Activated T-cell treated with anti-CD3 and anti-CD28 coated beads, Interleukin-2, amount 50 U/mL, for 72 hours (primary cell): ENCODE measurements around the gene HMCN2. TPM values are rescaled to one million over a fixed set of nuclear protein-coding genes. Genes with fewer than 3 reads are reported as not detected.

Experiments
- ATAC-seq, 2 donors: fragments of 150-1000 bp; cut with Tn5 transposase; replicated peaks in 1 of 2; 2 replicates each; pipeline ENCODE4 v1.10.0; 2021; ENCODE audit warnings: moderate library complexity in 2 of 2, mild to moderate bottlenecking in 1 of 2
- DNase-seq, 2 donors: peaks; one replicate each; pipeline ENCODE4 v3.0.0; 2021 to 2022; ENCODE audit warnings: mixed read lengths in 1 of 2
- H3K27ac Mint-ChIP-seq: one replicate; pipeline ENCODE4 v1.8.0; 2022; ENCODE audit warnings: mild to moderate bottlenecking, moderate library complexity, mixed read lengths
- H3K27me3 Mint-ChIP-seq: one replicate; pipeline ENCODE4 v1.8.0; 2022; ENCODE audit warnings: low read depth, mixed read lengths
- H3K36me3 Mint-ChIP-seq, 2 donors: one replicate each; pipeline ENCODE4 v1.8.0; 2022; ENCODE audit warnings: mixed read lengths in 2 of 2, mild to moderate bottlenecking in 1 of 2; ENCODE audit not compliant: insufficient read depth in 2 of 2
- H3K4me1 Mint-ChIP-seq: one replicate; pipeline ENCODE4 v1.8.0; 2022; ENCODE audit warnings: low read depth, mixed read lengths
- H3K4me3 Mint-ChIP-seq, 2 donors: one replicate each; pipeline ENCODE4 v1.8.0; 2022; ENCODE audit warnings: mild to moderate bottlenecking in 2 of 2, mixed read lengths in 2 of 2, moderate library complexity in 2 of 2
- H3K9me3 Mint-ChIP-seq, 2 donors: one replicate each; pipeline ENCODE4 v1.8.0; 2022; ENCODE audit warnings: mixed read lengths in 2 of 2
- total RNA-seq, 2 donors: library from RNA; stranded (reverse); gene quantifications; one replicate each; pipeline ENCODE4 v1.2.3, GENCODE V29; 2022

Gene HMCN2
- total RNA-seq, 2 donors from 2014 or later, result 0.12 to 0.17 TPM

- DNase-seq (no peak), ATAC-seq (no peak)
- H3K4me1 Mint-ChIP-seq, result peaks cover 35% of the 10 kb centered on the region
- peaks cover 29% of the 10 kb centered on the region for H3K27me3 Mint-ChIP-seq
- H3K27ac Mint-ChIP-seq, result no peak overlapping the region
- peaks cover 2 to 6% of the 10 kb centered on the region in 2 donors for H3K9me3 Mint-ChIP-seq
- H3K36me3 Mint-ChIP-seq, result peaks cover 7 to 10% of the 10 kb centered on the region in 2 donors
- peak overlapping the region; percentile 79 to 86 for H3K4me3 Mint-ChIP-seq
Observed at GRCh38 chr9:130445268-130445983, 179.9 kb downstream of the HMCN2 start.

- peak overlapping the region; percentile 79 to 86 for H3K4me3 Mint-ChIP-seq
- DNase-seq, result no peak
- H3K27me3 Mint-ChIP-seq, result peaks cover 32% of the 10 kb centered on the region
- H3K36me3 Mint-ChIP-seq, result peaks cover 7 to 9% of the 10 kb centered on the region in 2 donors
- H3K27ac Mint-ChIP-seq, result no peak overlapping the region
- ATAC-seq, result no peak
- H3K4me1 Mint-ChIP-seq, result peaks cover 35% of the 10 kb centered on the region
- H3K9me3 Mint-ChIP-seq, result peaks cover 2 to 5% of the 10 kb centered on the region in 2 donors
Observed at GRCh38 chr9:130446101-130446861, 180.7 kb downstream of the HMCN2 start.

GRCh38 chr9:130447193-130447816, 181.7 kb downstream of the HMCN2 start:
- peaks cover 2 to 3% of the 10 kb centered on the region in 2 donors for H3K36me3 Mint-ChIP-seq
- peak overlapping the region; percentile 61 to 79 for H3K4me3 Mint-ChIP-seq
- DNase-seq (no peak), ATAC-seq (no peak)
- no peak overlapping the region for H3K27ac Mint-ChIP-seq
- H3K27me3 Mint-ChIP-seq, result peaks cover 25% of the 10 kb centered on the region
- H3K9me3 Mint-ChIP-seq, result no peaks in the 10 kb centered on the region
- peaks cover 35% of the 10 kb centered on the region for H3K4me1 Mint-ChIP-seq

GRCh38 chr9:130448035-130448624, 182.6 kb downstream of the HMCN2 start:
- peak; percentile 41 to 44 for DNase-seq
- Mint-ChIP-seq H3K27ac (no peak overlapping the region), H3K4me1 (peaks cover 35% of the 10 kb centered on the region), H3K36me3 (peaks cover 2 to 3% of the 10 kb centered on the region in 2 donors), H3K27me3 (peaks cover 24% of the 10 kb centered on the region), H3K4me3 (peak overlapping the region; percentile 61 to 79), H3K9me3 (no peaks in the 10 kb centered on the region)
- ATAC-seq, result peak; percentile 29 to 42

- H3K9me3 Mint-ChIP-seq, result no peaks in the 10 kb centered on the region
- ATAC-seq (no peak), DNase-seq (no peak)
- H3K27me3 Mint-ChIP-seq, result peaks cover 24% of the 10 kb centered on the region
- peaks cover 2 to 3% of the 10 kb centered on the region in 2 donors for H3K36me3 Mint-ChIP-seq
- H3K4me3 Mint-ChIP-seq, result peak overlapping the region in 1 of 2 donors; percentile 79
- H3K27ac Mint-ChIP-seq, result no peak overlapping the region
- H3K4me1 Mint-ChIP-seq, result peaks cover 35% of the 10 kb centered on the region
Observed at GRCh38 chr9:130448771-130449603, 183.4 kb downstream of the HMCN2 start.

- ATAC-seq (no peak), DNase-seq (no peak)
- no peaks in the 10 kb centered on the region for H3K9me3 Mint-ChIP-seq
- no peak overlapping the region for H3K4me3 Mint-ChIP-seq
- peaks cover 22% of the 10 kb centered on the region for H3K27me3 Mint-ChIP-seq
- H3K27ac Mint-ChIP-seq, result no peak overlapping the region
- peaks cover 2 to 3% of the 10 kb centered on the region in 2 donors for H3K36me3 Mint-ChIP-seq
- H3K4me1 Mint-ChIP-seq, result peaks cover 35% of the 10 kb centered on the region
Observed at GRCh38 chr9:130450344-130451003, 184.9 kb downstream of the HMCN2 start.

GRCh38 chr9:130451004-130451390, 185.4 kb downstream of the HMCN2 start:
- ATAC-seq (no peak), DNase-seq (no peak)
- H3K27ac Mint-ChIP-seq, result no peak overlapping the region
- no peak overlapping the region for H3K4me3 Mint-ChIP-seq
- no peaks in the 10 kb centered on the region for H3K9me3 Mint-ChIP-seq
- H3K27me3 Mint-ChIP-seq, result peaks cover 17% of the 10 kb centered on the region
- H3K4me1 Mint-ChIP-seq, result peaks cover 30% of the 10 kb centered on the region
- H3K36me3 Mint-ChIP-seq, result peaks cover 0 to 3% of the 10 kb centered on the region in 2 donors

GRCh38 chr9:130451509-130452388, 186.2 kb downstream of the HMCN2 start:
- DNase-seq (peak; percentile 38 to 47), ATAC-seq (peak in 1 of 2 donors; percentile 54)
- H3K27ac Mint-ChIP-seq, result no peak overlapping the region
- H3K4me1 Mint-ChIP-seq, result peaks cover 23% of the 10 kb centered on the region
- H3K9me3 Mint-ChIP-seq, result no peaks in the 10 kb centered on the region
- peaks cover 0 to 3% of the 10 kb centered on the region in 2 donors for H3K36me3 Mint-ChIP-seq
- peaks cover 15% of the 10 kb centered on the region for H3K27me3 Mint-ChIP-seq
- H3K4me3 Mint-ChIP-seq, result no peak overlapping the region

GRCh38 chr9:130452835-130453234, 187.3 kb downstream of the HMCN2 start:
- H3K27ac Mint-ChIP-seq, result no peak overlapping the region
- peaks cover 12% of the 10 kb centered on the region for H3K4me1 Mint-ChIP-seq
- H3K27me3 Mint-ChIP-seq, result peaks cover 15% of the 10 kb centered on the region
- H3K9me3 Mint-ChIP-seq, result no peaks in the 10 kb centered on the region
- peaks cover 0 to 3% of the 10 kb centered on the region in 2 donors for H3K36me3 Mint-ChIP-seq
- no peak overlapping the region for H3K4me3 Mint-ChIP-seq
- DNase-seq, result no peak
- ATAC-seq, result no peak

- Mint-ChIP-seq H3K4me1 (peaks cover 5% of the 10 kb centered on the region), H3K27ac (no peak overlapping the region), H3K36me3 (no peaks in the 10 kb centered on the region), H3K4me3 (no peak overlapping the region), H3K27me3 (peaks cover 8% of the 10 kb centered on the region), H3K9me3 (no peaks in the 10 kb centered on the region)
- no peak for DNase-seq
- no peak for ATAC-seq
Observed at GRCh38 chr9:130453487-130453886, 187.9 kb downstream of the HMCN2 start.

GRCh38 chr9:130454096-130454811, 188.7 kb downstream of the HMCN2 start:
- no peaks in the 10 kb centered on the region for H3K4me1 Mint-ChIP-seq
- H3K36me3 Mint-ChIP-seq, result no peaks in the 10 kb centered on the region
- H3K27ac Mint-ChIP-seq, result no peak overlapping the region
- DNase-seq (no peak), ATAC-seq (no peak)
- H3K4me3 Mint-ChIP-seq, result no peak overlapping the region
- H3K27me3 Mint-ChIP-seq, result peaks cover 6% of the 10 kb centered on the region
- H3K9me3 Mint-ChIP-seq, result no peaks in the 10 kb centered on the region
